Stimulated activated CD8-positive, alpha-beta memory T cell treated with anti-CD3 and anti-CD28 coated beads, Interleukin-12 subunit alpha, Interleukin-12 subunit beta, amount 100 ng/mL, for 1 hour (primary cell): ENCODE data around the gene CC2D1A.

Source experiments
- DNase-seq: peaks from one replicate; pipeline ENCODE4 v3.0.0-alpha.2; 2020; ENCODE audit warnings: low read depth

The CC2D1A gene

DNA sequence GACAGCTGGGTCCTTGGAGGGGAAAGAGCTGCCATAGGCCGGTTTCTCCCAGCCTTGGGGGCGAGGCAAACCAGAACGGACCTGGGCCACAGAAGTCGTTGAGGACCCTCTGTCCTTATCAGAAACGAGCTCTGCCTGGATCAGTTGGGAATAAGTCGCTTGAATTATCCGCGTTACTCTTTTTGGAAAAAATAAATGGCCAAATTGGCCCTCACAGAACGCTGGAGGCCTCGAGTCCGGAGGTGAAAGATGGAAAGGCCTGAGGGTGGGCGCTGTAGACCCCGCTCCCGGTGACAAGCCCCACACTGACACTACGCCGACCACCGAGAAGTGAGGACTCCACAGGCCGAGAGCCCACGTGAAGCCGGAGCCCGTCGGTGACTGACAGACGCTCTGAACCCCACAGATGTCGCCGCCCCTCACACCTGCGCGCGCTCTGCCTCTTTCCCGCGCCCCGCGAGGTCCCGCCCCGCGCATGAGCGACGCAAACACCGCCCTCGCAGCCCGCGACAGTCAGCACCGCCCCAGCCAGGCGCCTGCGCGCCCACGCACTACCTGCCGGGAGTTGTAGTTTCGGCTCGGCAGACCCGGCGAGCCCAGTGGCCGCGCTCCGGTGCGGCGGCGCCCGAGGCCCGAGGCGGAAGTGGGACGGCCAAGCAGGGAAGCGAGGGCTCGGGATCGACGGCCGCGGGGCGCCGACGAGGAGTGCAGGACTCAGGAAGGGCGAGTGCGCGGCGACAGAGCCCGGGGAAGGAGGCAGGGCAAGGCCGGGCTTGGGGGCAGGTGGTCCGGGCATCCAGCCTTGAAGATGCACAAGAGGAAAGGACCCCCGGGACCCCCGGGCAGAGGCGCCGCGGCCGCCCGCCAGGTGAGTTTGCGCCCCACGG lies at the start of gene CC2D1A, which contains the start of gene BRME1:
Gene CC2D1A (plus strand): TSS at position 568 of the 887 bp plus-strand sequence. CDS start 241 bp downstream, at position 809.
Gene BRME1 (minus strand): TSS at position 484 of the 887 bp plus-strand sequence. CDS start 1,225 bp downstream, outside the sequence.
- peak; percentile 91 for DNase-seq

DNA sequence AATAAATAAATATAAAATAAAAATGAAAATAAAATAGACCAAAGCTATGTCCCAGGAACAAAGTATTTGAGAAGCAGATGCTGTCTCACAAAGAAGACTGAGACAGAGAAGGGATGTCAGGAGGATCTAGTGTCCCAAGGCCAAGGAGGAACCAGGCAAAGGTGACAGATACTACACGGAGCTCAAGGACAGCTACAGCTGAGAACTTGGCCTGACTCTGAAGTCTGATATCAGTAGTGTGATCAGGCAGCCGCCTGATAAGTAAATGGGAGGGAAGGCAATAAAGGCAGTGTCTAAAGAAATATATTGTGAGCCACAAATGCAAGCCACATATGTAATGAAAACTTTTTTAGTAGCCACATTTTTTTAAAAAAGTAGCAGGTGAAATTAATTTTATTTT lies 49.5 kb upstream of the CC2D1A start:
- DNase-seq, result no peak

DNA sequence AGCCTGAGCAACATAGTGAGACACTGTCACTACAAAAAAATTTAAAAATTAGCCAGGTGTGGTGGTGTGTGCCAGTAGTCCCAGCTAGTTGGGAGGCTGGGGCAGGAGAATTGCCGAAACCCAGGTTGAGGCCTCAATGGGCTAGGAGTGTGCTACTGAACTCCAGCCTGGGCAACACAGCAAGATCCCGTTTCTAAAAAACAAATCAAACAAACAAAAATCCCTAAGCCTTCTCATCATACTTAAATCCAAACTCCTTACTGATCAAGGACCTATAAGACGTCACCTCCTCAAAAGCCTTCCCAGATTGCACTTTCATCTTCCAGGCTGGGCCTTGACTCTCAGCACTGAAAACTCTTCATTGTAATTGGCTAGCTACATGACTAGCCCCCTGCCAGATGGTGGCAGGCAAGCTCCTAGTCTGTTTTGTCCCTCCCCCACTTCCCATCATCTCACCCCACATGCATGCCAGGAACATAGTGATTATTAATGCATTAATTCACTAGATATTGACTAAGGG lies 46.6 kb upstream of the CC2D1A start:
- DNase-seq, result no peak

DNA sequence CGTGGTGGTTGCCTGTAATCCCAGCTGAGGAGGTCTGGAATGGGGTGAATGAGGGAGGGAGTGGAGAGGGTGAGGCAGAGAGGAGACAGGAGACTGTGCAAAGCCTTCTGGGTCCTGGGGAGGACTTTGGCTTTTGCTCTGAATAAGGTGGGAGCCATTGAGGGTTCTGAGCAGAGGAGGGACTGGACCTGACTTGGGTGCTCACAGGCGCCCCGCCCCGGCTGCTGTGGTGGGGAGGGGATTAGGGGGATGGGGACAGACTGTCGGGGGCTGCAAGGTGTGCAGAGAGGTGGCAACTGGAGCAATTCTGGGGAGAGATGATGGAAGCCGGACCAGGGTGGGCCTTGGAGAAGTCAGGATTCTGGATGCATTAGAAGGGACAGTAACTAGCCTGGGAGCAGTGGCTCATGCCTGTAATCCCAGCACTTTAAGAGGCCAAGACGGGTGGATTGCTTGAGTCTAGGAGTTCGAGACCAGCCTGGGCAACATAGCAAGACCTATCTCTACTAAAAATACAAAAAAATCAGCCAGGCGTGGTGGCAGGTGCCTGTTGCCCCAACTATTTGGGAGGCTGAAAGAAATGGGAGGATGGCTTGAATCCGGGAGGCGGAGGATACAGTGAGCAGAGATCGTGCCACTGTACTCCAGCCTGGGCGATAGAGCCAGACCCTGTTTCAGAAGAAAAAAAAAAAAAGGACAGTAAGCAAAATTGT lies 45.2 kb upstream of the CC2D1A start:
- DNase-seq, result no peak

DNA sequence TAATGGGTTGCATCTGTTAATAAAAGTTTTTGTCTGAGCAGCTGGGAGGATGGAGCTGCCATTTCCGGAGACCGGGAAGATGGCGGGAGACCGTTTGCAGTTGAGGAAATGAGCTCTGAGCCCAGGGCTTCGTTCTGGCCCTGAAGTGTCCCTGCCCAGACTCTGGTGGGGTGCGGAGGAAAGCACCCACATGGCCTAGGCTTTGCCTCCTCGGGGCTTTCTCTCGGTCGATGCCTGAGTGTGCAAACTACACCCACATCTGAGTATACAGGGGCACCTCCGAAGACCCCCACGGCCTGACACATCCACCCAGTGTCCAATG lies 44.6 kb upstream of the CC2D1A start:
- DNase-seq, result no peak

DNA sequence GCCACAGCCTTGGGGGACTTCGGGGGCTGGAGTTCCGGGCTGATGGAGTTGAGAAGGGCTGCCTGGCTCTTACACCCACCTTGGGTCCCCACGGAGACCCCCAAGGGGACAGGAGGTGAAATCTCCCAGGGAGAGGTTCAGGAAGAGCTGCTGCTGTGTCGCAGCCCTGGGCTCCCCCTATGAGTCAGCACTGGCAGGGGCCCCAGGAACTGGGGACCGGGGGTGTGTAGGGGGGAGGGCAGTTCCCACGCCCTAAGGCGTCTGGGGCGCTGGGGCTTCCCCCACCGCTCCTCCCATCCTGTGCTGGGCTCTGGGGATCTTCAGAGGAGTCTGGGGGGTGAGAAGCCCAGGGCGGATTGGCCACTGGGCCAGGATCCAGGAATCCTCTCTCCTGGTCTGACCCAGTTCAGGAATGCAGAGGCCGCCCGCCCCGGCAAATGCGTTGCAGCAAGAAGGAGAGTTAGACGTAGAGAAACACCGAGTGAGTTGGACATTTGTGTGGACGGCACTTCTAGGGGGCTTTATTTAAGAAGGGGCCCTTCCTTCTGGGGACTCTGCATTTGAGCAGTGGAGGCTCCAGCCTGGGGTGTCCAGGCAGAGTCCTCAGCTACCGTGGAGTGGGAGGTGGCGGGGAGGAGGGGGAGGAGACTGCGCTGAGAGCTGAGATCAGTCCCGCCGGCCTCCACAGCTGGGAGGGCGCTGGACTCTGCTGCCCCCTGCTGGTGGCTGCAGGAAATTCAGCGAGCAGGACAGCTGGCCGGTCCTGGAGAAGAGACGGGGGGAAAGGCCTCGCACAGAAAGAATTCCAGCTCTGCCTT lies 44.1 kb upstream of the CC2D1A start:
- DNase-seq, result peak; percentile 82

DNA sequence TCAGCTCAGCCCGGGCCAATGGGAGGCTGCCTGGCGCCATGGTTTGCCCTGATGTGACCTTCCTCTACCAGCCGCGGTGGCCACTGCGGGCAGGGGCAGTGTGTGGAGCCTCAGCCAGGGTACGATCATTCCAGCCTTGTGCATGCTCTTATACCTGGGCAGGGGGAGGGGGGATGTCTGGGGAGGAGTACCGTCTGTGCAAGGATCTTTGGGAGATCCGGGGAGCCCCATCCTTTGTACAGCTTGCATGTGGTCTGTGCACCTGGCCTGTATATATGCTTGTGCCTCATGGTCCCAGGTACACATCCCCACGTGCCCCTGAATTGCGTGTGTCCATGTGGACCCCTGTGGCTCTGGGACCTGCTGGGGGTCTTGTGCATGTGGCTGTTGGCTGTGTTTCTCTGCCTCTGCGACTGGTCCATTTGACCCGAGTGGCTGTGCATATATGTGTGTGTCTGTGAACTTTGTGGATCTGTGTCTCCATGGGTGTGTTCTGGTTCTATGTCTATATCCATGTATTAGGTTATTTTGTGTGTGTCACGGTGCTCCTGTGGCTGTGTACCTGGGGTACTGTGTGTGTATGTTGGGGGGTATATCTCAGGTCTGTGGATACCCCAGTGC lies 41.8 kb upstream of the CC2D1A start:
- no peak for DNase-seq

DNA sequence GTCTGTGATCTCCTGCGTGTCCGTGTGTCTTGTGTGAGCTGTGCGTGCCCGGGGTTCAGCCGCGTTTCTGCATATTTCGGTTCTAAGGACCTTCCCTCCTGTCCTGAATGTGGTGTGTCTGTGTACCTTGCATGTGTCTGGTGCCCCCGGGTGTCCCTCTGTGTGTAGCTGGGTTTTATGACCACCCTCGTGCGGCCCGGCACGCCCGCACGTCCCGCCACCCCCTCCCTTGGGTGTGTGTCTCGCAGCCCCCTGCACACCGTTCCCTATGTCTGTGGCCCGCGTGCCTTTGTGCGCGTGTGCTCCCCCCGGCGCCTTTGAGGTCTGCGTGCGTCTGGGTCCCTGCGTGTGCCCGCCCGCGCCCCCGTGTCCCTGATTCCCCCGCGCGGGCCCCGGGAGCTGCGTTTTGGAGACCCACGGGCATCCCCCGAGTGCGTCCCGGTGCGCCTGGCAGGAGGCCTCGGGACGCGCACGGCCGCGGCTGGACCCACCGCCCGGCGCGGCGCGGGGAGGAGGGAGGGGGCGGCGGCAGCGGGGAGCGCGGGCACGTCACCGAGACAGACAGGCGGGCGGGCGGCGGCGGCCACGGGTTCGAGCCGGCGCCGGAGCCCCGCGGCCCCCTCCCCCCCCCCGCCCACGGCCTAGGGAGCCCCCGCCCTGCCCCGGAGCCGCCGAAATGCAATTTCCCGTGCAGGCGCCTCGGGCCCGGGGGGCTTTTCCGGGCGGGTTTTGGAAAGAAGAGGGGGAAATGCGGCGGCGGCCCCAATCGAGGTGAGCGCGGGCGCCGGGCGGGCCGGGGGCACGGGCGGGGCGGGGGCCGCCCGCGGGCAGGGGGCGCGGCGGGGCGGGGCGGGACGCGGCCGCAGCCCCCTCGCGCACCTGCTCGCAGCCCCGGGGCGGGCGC lies 41.1 kb upstream of the CC2D1A start:
- DNase-seq, result no peak

DNA sequence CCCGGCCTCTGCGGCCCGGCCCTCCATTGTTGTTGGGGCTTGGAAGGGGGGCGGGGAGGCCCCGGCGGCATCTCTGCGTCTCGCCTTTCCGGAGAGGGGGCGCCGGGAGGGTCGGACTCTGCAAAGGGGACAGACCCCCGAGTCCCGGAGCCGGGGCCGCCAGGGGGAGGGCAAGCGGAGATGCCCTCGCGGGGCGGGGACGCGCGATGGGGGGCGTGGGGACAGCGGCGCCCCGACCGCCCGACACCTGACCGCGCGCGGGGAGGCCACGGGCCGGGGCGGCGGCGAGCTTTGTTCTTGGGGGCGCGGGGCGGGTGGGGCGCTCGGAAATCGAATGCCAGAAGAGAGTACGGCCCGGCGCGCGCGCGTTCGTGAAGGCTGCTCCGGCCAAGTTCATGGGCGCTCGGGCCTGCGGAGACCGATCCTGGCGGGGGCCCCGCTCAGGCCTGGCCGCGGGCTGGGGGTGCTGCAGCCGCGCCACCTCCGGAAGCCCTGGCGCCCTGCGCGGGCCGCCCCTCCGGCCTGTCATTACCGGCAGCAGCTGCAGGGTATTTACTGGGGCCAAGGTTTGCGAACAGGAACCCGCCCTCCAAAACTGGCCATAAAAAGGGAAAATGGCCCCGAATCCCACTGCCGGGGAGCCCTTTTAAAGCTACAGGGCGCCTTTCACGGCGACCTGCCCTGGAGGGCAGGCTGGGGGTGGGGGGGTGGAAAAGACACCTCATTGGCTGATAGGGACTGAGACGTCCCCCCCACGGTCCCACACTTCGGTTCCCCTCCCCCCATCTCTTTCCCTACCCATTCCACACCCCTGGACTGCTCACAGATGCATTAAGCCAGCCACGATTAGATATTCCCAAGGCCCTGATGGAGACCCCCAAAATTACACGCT lies 40.2 kb upstream of the CC2D1A start:
- no peak for DNase-seq

DNA sequence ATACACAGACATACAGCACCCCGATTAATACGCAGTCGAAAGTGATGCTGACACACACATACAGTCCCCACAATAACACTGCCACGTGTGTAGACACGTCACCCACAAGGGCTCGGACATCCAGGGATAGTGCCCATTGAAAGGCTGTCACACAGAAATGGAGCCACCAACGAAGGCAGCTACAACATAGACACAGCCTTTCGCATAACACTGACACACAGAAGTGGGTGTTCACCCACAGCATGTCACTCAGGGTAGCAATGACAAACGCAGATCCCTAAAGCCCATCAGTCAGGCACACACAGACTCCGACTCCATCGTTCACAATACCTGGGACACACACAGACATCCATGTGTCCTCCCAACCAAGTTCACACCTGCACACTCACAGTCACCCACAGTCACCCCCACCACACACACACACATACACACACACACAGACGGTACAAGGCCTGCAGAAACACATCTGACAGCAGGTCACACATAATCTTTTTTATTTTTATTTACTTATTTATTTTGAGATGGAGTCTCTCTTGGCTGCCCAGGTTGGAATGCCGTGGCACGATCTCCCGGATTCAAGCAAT lies 39.4 kb upstream of the CC2D1A start:
- no peak for DNase-seq

DNA sequence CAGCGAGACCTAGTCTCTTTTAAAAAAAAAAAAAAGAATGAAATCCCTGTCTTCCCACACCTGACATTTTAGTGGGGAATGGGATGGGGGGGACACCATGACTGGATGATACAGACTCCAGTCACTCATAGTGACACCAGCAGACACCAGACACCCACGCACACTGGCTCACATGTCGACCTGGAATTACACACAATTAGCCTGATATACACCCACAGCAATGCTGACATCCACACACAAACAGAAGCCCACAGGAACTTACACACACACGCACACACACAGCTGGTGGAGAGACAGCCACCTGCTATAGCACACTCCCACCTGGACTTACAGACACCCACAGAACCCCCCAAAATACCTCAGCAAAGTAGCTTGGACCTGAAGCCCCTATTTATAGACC lies 37.3 kb upstream of the CC2D1A start:
- DNase-seq, result no peak

DNA sequence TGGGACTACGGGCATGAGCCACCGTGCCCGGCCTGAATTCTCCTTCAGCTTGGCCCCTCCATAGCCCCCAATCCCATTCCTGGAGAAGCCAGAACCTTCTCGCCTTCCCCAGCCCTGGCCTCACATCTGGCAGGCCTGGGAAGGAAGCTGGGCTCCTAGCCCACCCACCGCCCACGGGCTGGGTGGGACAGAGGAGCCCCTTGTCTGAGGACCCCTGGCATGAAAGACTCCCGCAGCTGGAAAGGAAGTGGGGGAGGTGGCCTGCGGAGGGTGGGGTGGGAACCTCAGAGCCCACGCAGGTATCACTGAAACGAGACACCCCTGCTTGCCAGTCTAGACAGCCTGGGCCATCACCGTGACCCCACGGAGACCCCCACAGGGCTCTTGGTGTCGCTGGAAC lies 36.7 kb upstream of the CC2D1A start:
- no peak for DNase-seq

DNA sequence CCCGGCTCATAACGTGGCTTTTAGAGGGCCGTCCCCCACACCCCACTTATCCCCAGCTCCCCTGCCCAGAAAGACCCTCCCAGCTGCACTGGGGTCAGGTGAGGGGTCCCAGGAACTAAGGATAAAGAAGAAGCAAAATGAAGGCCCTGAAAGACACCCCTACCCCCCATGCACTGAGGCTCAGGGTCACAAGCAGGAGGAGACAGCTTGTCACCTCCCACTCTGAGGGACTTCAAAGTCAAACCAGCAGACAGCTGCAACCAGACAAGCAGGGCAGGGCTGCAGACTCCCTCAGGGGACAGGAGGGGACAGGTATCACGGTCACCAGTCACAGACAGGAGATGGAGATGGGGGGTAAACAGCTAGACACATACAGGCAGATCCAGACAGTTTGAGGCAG lies 35.1 kb upstream of the CC2D1A start:
- no peak for DNase-seq

DNA sequence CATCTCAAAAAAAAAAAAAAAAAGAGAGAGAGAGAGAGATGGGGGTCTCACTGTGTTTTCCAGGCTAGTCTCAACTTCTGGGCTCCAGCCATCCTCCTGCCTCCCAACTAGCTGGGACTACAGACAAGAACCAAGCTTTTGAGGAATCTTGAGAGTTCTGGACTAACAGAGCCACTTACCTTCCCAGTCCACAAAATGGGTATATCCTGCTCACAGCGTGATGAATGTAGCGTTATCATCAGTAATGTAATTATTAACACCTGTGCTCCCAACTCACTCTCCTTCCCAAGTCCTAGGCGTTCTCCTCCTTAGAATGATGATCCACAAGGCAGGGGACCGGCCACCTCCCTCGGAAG lies 33.7 kb upstream of the CC2D1A start:
- no peak for DNase-seq

DNA sequence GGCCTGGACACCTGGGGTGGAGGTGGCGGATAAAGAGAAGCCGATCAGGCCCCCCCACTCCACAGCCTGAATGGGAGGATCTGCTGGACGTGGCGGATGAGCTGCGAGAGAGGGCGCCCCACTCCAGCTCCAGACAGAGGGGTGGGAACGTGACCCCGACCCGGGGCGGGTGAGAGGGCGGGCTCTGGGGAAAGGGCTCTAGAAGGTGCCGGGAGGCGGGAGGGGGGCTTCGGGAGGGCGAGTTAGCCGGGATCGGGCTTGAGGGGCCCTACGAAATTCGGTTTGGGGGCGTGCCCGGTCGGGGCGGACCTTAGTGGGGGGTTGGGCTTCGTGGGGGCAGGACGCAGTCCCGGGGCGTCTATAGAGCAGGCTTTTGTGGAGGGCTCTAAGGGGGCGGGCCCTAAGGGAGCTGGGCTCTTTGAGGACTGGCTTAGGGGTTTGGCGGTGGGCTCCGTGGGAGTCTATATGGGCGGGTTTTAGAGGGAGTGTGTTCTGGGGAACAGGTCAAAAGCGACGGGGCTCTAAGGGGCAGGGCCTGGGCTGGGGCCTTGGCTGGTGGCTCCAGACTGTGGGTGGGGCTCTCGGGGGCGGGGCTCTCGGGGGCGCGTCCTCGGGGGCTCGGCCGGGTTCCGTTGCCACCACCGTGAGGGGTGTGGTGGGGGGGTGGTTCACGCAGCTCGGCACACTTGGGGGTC lies 33.2 kb upstream of the CC2D1A start:
- DNase-seq, result no peak

DNA sequence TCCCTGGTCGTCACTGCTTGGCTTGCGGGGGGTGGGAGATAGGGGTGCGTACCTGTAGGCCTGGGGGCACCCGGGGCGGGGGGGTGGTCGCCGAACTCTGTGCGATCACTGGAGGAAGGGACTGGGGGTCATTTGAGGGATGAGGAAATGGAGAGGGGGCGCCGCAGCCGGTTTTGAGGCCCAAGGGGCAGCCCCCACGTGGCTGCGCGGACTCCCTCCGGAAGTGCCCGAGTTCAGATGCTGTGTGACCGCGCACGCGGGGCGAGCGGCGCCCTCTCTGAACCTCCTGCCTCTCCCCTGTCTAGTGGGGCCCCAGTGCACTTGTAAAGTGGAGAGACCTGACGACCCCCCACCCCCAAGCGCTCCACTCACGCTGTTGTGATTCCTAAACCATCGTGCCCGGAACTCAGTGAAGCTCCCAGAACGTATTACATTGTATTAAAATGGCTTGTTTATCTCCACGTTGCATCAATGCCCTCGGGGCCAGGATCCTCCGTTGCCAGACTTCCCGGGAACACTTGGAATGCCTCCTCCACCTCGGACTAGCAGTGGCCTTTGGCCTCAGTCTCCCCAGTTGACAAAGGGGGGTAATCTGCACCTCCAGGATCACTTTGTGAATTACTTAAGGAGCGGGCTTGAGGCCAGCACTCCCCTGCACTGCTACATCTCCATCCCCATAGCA lies 32.0 kb upstream of the CC2D1A start:
- DNase-seq, result no peak

DNA sequence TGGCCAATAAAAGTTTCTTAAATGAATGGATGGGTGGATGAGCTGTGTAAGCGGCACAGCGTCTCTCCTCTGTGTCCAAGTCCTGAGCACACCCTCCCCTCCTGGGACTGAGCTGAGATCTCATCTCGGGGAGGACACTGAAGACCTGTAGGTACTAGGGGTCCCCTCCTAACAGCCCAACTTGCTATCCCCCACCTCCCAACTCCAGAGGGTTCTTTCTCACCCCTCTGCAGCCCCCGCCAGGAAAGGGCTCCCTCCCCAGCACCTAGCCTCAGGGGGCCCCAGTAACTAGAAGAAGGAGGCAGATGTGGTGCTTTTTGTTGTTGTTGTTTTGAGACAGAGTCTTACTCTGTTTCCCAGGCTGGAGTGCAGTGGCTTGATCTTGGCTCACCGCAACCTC lies 30.2 kb upstream of the CC2D1A start:
- no peak for DNase-seq

DNA sequence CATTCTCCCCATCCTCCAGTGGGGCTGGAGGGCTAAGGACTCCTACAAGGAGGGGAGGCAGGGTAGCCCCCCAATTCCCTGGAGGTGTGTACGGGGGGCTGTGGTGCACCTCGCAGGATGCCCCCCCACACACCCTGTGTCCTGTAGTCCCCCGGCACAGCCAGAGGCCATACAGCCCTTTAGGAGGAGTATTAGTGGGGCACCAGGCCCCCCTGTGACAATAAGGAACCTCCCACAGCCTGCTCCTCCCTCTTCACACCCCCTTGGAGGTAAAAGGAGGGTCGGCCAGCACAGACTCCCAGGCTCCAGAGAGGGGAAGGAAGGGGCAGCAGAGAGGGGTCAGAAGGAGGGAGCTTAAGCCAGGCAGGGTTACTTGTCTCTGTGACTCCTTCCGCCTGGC lies 29.2 kb upstream of the CC2D1A start, which contains the start of gene NANOS3:
Gene NANOS3 (plus strand): TSS at position 301 of the 400 bp plus-strand sequence. CDS start 115 bp downstream, outside the sequence.
- DNase-seq, result no peak
